Dendritic cell treated with granulocyte-macrophage colony-stimulating factor and Interleukin-4, amounts not matched to agents 40 ng/mL and 50 ng/mL, for 4 days (primary cell): Measurements from ENCODE around the gene PPARG.
A peak's percentile ranks its signal among the peaks of the same experiment; 100 is the strongest.

Experiments
- H3K27ac Mint-ChIP-seq: one replicate; pipeline ENCODE4 v1.8.0; 2022; ENCODE audit warnings: mild to moderate bottlenecking, mixed read lengths
- H3K27me3 Mint-ChIP-seq: one replicate; pipeline ENCODE4 v1.8.0; 2022; ENCODE audit warnings: mild to moderate bottlenecking, mixed read lengths
- H3K36me3 Mint-ChIP-seq: one replicate; pipeline ENCODE4 v1.8.0; 2022; ENCODE audit warnings: low read depth, mixed read lengths
- H3K4me1 Mint-ChIP-seq: one replicate; pipeline ENCODE4 v1.8.0; 2022; ENCODE audit warnings: low read depth, mixed read lengths
- H3K4me3 Mint-ChIP-seq: one replicate; pipeline ENCODE4 v1.8.0; 2022; ENCODE audit warnings: mild to moderate bottlenecking, moderate library complexity, mixed read lengths
- H3K9me3 Mint-ChIP-seq: one replicate; pipeline ENCODE4 v1.8.0; 2022; ENCODE audit warnings: mixed read lengths
- intact Hi-C: fragments of 100-400 bp; cut with micrococcal nuclease; formaldehyde crosslinking; loops from one replicate; pipeline ENCODE4 v1.15.0; 2022

The PPARG gene

DNA sequence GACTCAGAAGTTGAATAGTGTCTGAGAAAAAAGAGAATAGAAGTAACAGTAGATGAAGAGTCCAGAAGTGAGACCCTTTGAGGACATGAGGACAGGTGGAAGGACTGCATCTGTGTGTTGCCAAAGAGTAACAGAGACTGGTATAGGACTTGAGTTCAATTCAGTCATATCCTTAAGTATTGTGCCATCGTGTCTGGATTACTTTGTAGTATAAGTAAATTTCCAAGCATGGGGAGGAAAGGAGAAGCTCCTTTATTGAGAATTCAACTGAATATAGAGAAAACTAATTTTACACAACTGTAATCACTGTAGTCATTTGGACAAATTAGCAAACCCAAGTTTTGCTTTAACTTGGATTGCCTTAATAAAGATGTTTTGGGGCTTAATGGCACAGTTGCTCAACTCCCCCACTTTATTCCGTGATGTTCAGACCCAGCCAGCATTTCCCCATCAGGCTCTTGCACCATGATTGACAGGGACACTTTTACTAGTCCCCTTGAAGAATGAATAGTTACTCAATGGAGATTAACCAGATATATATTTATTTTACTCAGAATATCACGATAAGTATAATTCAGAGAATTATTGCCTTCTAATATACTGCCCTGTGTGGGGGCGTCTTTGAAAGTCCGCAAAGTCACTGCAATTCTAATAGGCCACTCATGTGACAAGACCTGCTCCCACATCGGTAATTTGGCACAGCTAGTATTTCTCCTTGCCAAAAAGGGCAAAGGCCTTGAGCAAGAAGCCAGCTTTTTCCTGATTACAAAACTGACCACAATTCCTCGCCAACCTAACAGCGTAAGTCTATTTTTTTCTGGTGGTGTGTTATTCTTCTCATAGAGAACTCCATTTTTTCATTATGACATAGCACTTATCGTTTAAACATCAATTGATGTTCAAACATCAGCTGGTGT, 61.3 kb downstream of the PPARG start:
- H3K27me3 Mint-ChIP-seq: no peaks in the 10 kb centered on the region
- H3K4me3 Mint-ChIP-seq: no peak overlapping the region
- H3K9me3 Mint-ChIP-seq: no peaks in the 10 kb centered on the region
- no peak overlapping the region for H3K27ac Mint-ChIP-seq
- peaks cover 39% of the 10 kb centered on the region for H3K4me1 Mint-ChIP-seq
- intact Hi-C loops: no loop called here
- H3K36me3 Mint-ChIP-seq: peaks cover 5% of the 10 kb centered on the region

DNA sequence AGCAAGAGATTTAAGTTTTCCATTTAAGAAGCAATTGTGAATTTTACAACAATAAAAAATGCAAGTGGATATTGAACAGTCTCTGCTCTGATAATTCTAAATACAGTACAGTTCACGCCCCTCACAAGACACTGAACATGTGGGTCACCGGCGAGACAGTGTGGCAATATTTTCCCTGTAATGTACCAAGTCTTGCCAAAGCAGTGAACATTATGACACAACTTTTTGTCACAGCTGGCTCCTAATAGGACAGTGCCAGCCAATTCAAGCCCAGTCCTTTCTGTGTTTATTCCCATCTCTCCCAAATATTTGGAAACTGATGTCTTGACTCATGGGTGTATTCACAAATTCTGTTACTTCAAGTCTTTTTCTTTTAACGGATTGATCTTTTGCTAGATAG, 62.3 kb downstream of the PPARG start:
- Mint-ChIP-seq H3K27ac (no peak overlapping the region), H3K27me3 (no peaks in the 10 kb centered on the region), H3K36me3 (no peaks in the 10 kb centered on the region), H3K4me3 (no peak overlapping the region), H3K9me3 (no peaks in the 10 kb centered on the region), H3K4me1 (peaks cover 39% of the 10 kb centered on the region)
- intact Hi-C loops: no loop called here

DNA sequence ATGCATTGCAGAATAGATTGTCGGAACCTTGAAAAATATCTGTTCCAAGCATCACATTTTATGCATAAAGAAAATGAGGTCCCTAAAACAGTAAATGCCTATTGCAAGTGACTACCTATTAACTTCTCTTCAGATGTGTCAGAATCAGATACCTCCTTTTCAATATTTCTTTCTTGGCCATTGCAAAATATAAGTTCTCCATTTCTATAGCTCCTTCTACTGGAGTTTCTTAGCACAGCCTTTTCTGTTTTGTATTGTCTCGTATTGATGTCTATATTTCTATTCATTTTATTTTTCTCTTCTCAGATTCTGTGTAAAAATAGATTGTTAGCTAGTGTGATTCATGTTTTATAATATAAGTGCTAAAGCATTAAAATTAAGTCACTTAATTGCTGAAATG, 63.4 kb downstream of the PPARG start:
- Mint-ChIP-seq H3K36me3 (no peaks in the 10 kb centered on the region), H3K9me3 (no peaks in the 10 kb centered on the region), H3K4me1 (peaks cover 46% of the 10 kb centered on the region), H3K4me3 (no peak overlapping the region), H3K27me3 (no peaks in the 10 kb centered on the region), H3K27ac (no peak overlapping the region)
- intact Hi-C loops: no loop called here

GRCh38 chr3:12352755-12353154, 63.9 kb downstream of the PPARG start:
- Mint-ChIP-seq H3K27ac (no peak overlapping the region), H3K9me3 (no peaks in the 10 kb centered on the region), H3K36me3 (no peaks in the 10 kb centered on the region), H3K4me1 (peaks cover 50% of the 10 kb centered on the region), H3K27me3 (no peaks in the 10 kb centered on the region), H3K4me3 (no peak overlapping the region)
- intact Hi-C loops: no loop called here

GRCh38 chr3:12353796-12354525, 65.1 kb downstream of the PPARG start:
- intact Hi-C loops: no loop called here
- H3K9me3 Mint-ChIP-seq: no peaks in the 10 kb centered on the region
- peaks cover 51% of the 10 kb centered on the region for H3K4me1 Mint-ChIP-seq
- no peaks in the 10 kb centered on the region for H3K36me3 Mint-ChIP-seq
- no peak overlapping the region for H3K4me3 Mint-ChIP-seq
- no peak overlapping the region for H3K27ac Mint-ChIP-seq
- no peaks in the 10 kb centered on the region for H3K27me3 Mint-ChIP-seq

DNA sequence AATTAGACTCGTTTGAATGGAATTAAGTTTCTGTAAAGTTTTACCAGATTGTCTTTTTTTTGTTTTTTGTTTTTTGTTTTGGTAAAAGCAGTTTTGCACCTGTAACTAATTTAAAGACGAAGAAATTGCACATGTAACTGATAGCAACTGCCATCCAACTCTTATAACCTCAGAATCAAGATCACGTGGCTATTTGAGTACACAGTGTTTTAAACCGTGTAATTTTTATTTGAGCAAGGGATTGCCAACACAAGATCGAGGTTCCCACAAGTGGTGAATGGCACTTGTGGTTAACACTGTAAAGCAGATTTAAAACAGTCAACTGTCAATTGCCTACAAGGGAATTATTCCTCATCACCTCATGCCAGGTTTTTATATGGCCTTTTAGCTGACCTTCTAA, 67.3 kb downstream of the PPARG start:
- intact Hi-C loops: no loop called here
- H3K9me3 Mint-ChIP-seq: no peaks in the 10 kb centered on the region

DNA sequence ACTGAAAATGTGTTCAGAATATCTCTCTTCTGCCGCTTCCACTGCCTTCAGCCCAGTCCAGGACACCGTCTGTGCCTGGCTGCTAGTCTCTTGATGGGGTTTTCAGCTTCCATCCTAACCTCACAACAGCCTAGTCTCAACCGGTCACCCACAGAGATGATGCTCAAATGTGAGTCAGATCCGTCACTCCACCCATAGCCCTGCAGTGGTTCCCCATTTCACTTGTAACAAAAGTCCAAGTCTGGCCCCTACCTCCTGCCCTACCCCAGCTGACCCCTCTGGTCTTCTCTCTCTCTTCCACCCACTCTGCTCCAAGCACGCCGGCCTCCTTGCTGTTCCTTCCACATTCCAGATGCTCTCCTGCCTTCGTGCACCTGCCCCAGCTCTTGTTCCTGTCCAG, 68.1 kb downstream of the PPARG start:
- H3K36me3 Mint-ChIP-seq: no peaks in the 10 kb centered on the region
- no peaks in the 10 kb centered on the region for H3K9me3 Mint-ChIP-seq
- intact Hi-C loops: no loop called here
- peak overlapping the region; percentile 63 for H3K27ac Mint-ChIP-seq
- H3K27me3 Mint-ChIP-seq: no peaks in the 10 kb centered on the region
- H3K4me1 Mint-ChIP-seq: peaks cover 30% of the 10 kb centered on the region
- no peak overlapping the region for H3K4me3 Mint-ChIP-seq

More for the DNA sequence above, 67.3 kb downstream of the PPARG start:
- H3K4me3 Mint-ChIP-seq: no peak overlapping the region
- no peaks in the 10 kb centered on the region for H3K27me3 Mint-ChIP-seq
- H3K36me3 Mint-ChIP-seq: no peaks in the 10 kb centered on the region
- no peak overlapping the region for H3K27ac Mint-ChIP-seq
- peaks cover 39% of the 10 kb centered on the region for H3K4me1 Mint-ChIP-seq

- intact Hi-C loops: no loop called here
- Mint-ChIP-seq H3K27me3 (no peaks in the 10 kb centered on the region), H3K4me3 (no peak overlapping the region), H3K4me1 (peaks cover 28% of the 10 kb centered on the region), H3K27ac (peak overlapping the region; percentile 63), H3K9me3 (no peaks in the 10 kb centered on the region), H3K36me3 (no peaks in the 10 kb centered on the region)
Measured at GRCh38 chr3:12357456-12357855, 68.6 kb downstream of the PPARG start.

- H3K36me3 Mint-ChIP-seq: peaks cover 19% of the 10 kb centered on the region
- no peaks in the 10 kb centered on the region for H3K27me3 Mint-ChIP-seq
- no peak overlapping the region for H3K4me3 Mint-ChIP-seq
- H3K9me3 Mint-ChIP-seq: peaks cover 15% of the 10 kb centered on the region
- intact Hi-C loops: no loop called here
- peaks cover 13% of the 10 kb centered on the region for H3K4me1 Mint-ChIP-seq
- no peak overlapping the region for H3K27ac Mint-ChIP-seq
Measured at GRCh38 chr3:12363397-12364195, 74.7 kb downstream of the PPARG start.

- no peak overlapping the region for H3K27ac Mint-ChIP-seq
- intact Hi-C loops: no loop called here
- no peak overlapping the region for H3K4me3 Mint-ChIP-seq
- H3K9me3 Mint-ChIP-seq: peaks cover 15% of the 10 kb centered on the region
- peaks cover 28% of the 10 kb centered on the region for H3K36me3 Mint-ChIP-seq
- no peaks in the 10 kb centered on the region for H3K27me3 Mint-ChIP-seq
- peaks cover 16% of the 10 kb centered on the region for H3K4me1 Mint-ChIP-seq
Measured at GRCh38 chr3:12367346-12367745, 78.5 kb downstream of the PPARG start.

DNA sequence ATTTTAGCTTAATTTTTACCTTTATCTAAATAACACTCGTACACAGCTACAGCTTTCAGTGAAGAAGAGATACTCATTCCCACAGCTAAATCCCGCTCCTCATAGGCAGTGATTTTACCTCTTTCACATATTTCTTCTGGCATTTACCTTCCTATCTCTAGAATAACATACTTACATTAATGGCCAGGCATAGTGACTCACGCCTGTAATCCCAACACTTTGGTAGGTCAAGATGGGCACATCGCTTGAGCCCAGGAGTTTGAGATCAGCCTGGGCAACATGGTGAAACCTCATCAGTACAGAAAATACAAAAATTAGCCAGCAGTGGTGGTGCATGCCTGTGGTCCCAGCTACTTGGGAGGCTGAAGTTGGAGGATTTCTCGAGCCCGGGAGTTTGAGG, 80.2 kb downstream of the PPARG start:
- intact Hi-C loops: no loop called here
- Mint-ChIP-seq H3K4me3 (no peak overlapping the region), H3K27ac (no peak overlapping the region), H3K27me3 (peaks cover 3% of the 10 kb centered on the region), H3K4me1 (peaks cover 7% of the 10 kb centered on the region), H3K9me3 (peaks cover 15% of the 10 kb centered on the region), H3K36me3 (peaks cover 25% of the 10 kb centered on the region)

GRCh38 chr3:12369598-12369997, 80.7 kb downstream of the PPARG start:
- H3K36me3 Mint-ChIP-seq: peaks cover 22% of the 10 kb centered on the region
- peaks cover 3% of the 10 kb centered on the region for H3K27me3 Mint-ChIP-seq
- intact Hi-C loops: no loop called here
- peaks cover 15% of the 10 kb centered on the region for H3K9me3 Mint-ChIP-seq
- no peak overlapping the region for H3K4me3 Mint-ChIP-seq
- no peak overlapping the region for H3K27ac Mint-ChIP-seq
- H3K4me1 Mint-ChIP-seq: peaks cover 6% of the 10 kb centered on the region

- intact Hi-C loops: no loop called here
- Mint-ChIP-seq H3K27me3 (peaks cover 4% of the 10 kb centered on the region), H3K9me3 (peaks cover 10% of the 10 kb centered on the region), H3K4me1 (peaks cover 11% of the 10 kb centered on the region), H3K36me3 (peaks cover 18% of the 10 kb centered on the region), H3K4me3 (no peak overlapping the region), H3K27ac (no peak overlapping the region)
Measured at GRCh38 chr3:12370758-12371157, 81.9 kb downstream of the PPARG start.
